H9 (cell line): ENCODE results near the gene PHKA2. TPM values are rescaled to one million over a fixed set of nuclear protein-coding genes. Genes with fewer than 3 reads are reported as not detected.

Experiments used
- DNase-seq: peaks from one replicate; pipeline ENCODE4 v3.0.0-alpha.2; 2017
- H2AFZ ChIP-seq: one replicate; pipeline ENCODE4 v1.6.1; 2013; ENCODE audit warnings: mild to moderate bottlenecking, low read length, control low read depth, moderate library complexity
- H2AK5ac ChIP-seq: 2 replicates; pipeline ENCODE4 v1.6.1; 2013; ENCODE audit warnings: low read length, control low read depth, mixed read lengths; ENCODE audit not compliant: insufficient read length
- H2BK120ac ChIP-seq: one replicate; pipeline ENCODE4 v1.6.1; 2013; ENCODE audit warnings: low read depth, mild to moderate bottlenecking, low read length, control low read depth, inconsistent platforms; ENCODE audit not compliant: poor library complexity, severe bottlenecking
- H2BK12ac ChIP-seq: 2 replicates; pipeline ENCODE4 v1.6.1; 2013; ENCODE audit warnings: low read length, control low read depth, mixed read lengths, low read depth; ENCODE audit not compliant: insufficient read length
- H2BK15ac ChIP-seq: 2 replicates; pipeline ENCODE4 v1.6.1; 2013; ENCODE audit warnings: low read depth, low read length, control low read depth
- H2BK20ac ChIP-seq: one replicate; pipeline ENCODE4 v1.6.1; 2013; ENCODE audit warnings: low read depth, mild to moderate bottlenecking, low read length, control low read depth, inconsistent platforms; ENCODE audit not compliant: poor library complexity, severe bottlenecking
- H2BK5ac ChIP-seq: 2 replicates; pipeline ENCODE4 v1.6.1; 2013; ENCODE audit warnings: low read length, control low read depth, mixed read lengths; ENCODE audit not compliant: insufficient read length
- H3K14ac ChIP-seq: 2 replicates; pipeline ENCODE4 v1.6.1; 2013; ENCODE audit warnings: low read length, control low read depth; ENCODE audit not compliant: insufficient read depth
- H3K18ac ChIP-seq: 2 replicates; pipeline ENCODE4 v1.6.1; 2013; ENCODE audit warnings: low read depth, mild to moderate bottlenecking, mixed read lengths, low read length, control low read depth; ENCODE audit not compliant: insufficient read length
- H3K23ac ChIP-seq: 2 replicates; pipeline ENCODE4 v1.6.1; 2013; ENCODE audit warnings: low read length, control low read depth, mixed read lengths, low read depth; ENCODE audit not compliant: insufficient read length
- H3K23me2 ChIP-seq: 2 replicates; pipeline ENCODE4 v1.6.1; 2013; ENCODE audit warnings: low read depth, mild to moderate bottlenecking, mixed read lengths, low read length, control low read depth; ENCODE audit not compliant: insufficient read length, poor library complexity, severe bottlenecking
- H3K27ac ChIP-seq: 2 replicates; pipeline ENCODE4 v1.5.1; 2013; ENCODE audit warnings: low read length, control low read depth, mixed read lengths, low read depth; ENCODE audit not compliant: insufficient read length
- H3K27me3 ChIP-seq: 2 replicates; pipeline ENCODE4 v1.6.1; 2013; ENCODE audit warnings: low read length, control low read depth, inconsistent platforms; ENCODE audit not compliant: insufficient read depth
- H3K4ac ChIP-seq: 2 replicates; pipeline ENCODE4 v1.6.1; 2013; ENCODE audit warnings: low read depth, mild to moderate bottlenecking, control low read depth, inconsistent platforms, low read length, moderate library complexity
- H3K4me1 ChIP-seq: 2 replicates; pipeline ENCODE4 v1.6.1; 2013; ENCODE audit warnings: low read length, control low read depth, inconsistent platforms; ENCODE audit not compliant: insufficient read depth
- H3K4me2 ChIP-seq: 2 replicates; pipeline ENCODE4 v1.6.1; 2013; ENCODE audit warnings: low read length, control low read depth, mixed read lengths; ENCODE audit not compliant: insufficient read length, insufficient read depth
- H3K56ac ChIP-seq: 2 replicates; pipeline ENCODE4 v1.6.1; 2013; ENCODE audit warnings: low read depth, mild to moderate bottlenecking, mixed read lengths, low read length, control low read depth; ENCODE audit not compliant: insufficient read length
- H3K79me1 ChIP-seq: 2 replicates; pipeline ENCODE4 v1.6.1; 2013; ENCODE audit warnings: low read depth, mild to moderate bottlenecking, moderate library complexity, low read length, control low read depth, inconsistent platforms; ENCODE audit not compliant: insufficient read depth, poor library complexity, severe bottlenecking
- H3K79me2 ChIP-seq: 2 replicates; pipeline ENCODE4 v1.6.1; 2013; ENCODE audit warnings: low read length, control low read depth, inconsistent platforms; ENCODE audit not compliant: insufficient read depth
- H3K9ac ChIP-seq: 2 replicates; pipeline ENCODE4 v1.6.1; 2013; ENCODE audit warnings: low read length, control low read depth, mixed read lengths; ENCODE audit not compliant: insufficient read length; ENCODE audit errors: extremely low read depth
- H3K9me3 ChIP-seq: one replicate; pipeline ENCODE4 v1.6.1; 2013; ENCODE audit warnings: low read depth, low read length, inconsistent platforms; ENCODE audit not compliant: control insufficient read depth
- H3T11ph ChIP-seq: one replicate; pipeline ENCODE4 v1.6.1; 2013; ENCODE audit warnings: mild to moderate bottlenecking, low read length, control low read depth, inconsistent platforms
- H4K20me1 ChIP-seq: one replicate; pipeline ENCODE4 v1.6.1; 2013; ENCODE audit not compliant: control insufficient read depth, insufficient read length, insufficient read depth
- H4K5ac ChIP-seq: 2 replicates; pipeline ENCODE4 v1.6.1; 2013; ENCODE audit warnings: low read depth, mild to moderate bottlenecking, mixed read lengths, low read length, control low read depth; ENCODE audit not compliant: insufficient read length
- H4K8ac ChIP-seq: replicated peaks from 2 replicates; pipeline ENCODE4 v1.6.1; 2013; ENCODE audit warnings: low read length, control low read depth, mixed read lengths, low read depth; ENCODE audit not compliant: insufficient read length
- H4K91ac ChIP-seq: 2 replicates; pipeline ENCODE4 v1.6.1; 2013; ENCODE audit warnings: low read depth, mild to moderate bottlenecking, moderate library complexity, mixed read lengths, low read length, control low read depth; ENCODE audit not compliant: insufficient read length
- H3K27ac Mint-ChIP-seq, 3 experiments: 2 replicates in 2 of 3; 3 replicates in 1 of 3; pipeline ENCODE4 v1.8.0; 2020 to 2021; ENCODE audit warnings: mixed read lengths in 3 of 3, mild to moderate bottlenecking in 1 of 3, moderate library complexity in 1 of 3
- H3K27me3 Mint-ChIP-seq: 2 replicates; pipeline ENCODE4 v1.8.0; 2021; ENCODE audit warnings: low read depth, mild to moderate bottlenecking, moderate library complexity, mixed read lengths
- H3K36me3 Mint-ChIP-seq, 3 experiments: 2 replicates in 2 of 3; 3 replicates in 1 of 3; pipeline ENCODE4 v1.8.0; 2020 to 2021; ENCODE audit warnings: low read depth in 3 of 3, mixed read lengths in 3 of 3; ENCODE audit not compliant: insufficient read depth in 1 of 3
- H3K4me1 Mint-ChIP-seq, 2 experiments: 2 replicates each; pipeline ENCODE4 v1.8.0; 2020; ENCODE audit warnings: mixed read lengths in 2 of 2
- H3K4me3 Mint-ChIP-seq, 2 experiments: 2 replicates in 1 of 2; 3 replicates in 1 of 2; pipeline ENCODE4 v1.8.0; 2020 to 2021; ENCODE audit warnings: mild to moderate bottlenecking in 2 of 2, mixed read lengths in 2 of 2, moderate library complexity in 1 of 2
- H3K9me3 Mint-ChIP-seq, 2 experiments: 2 replicates in 1 of 2; 3 replicates in 1 of 2; pipeline ENCODE4 v1.8.0; 2020; ENCODE audit warnings: mild to moderate bottlenecking in 2 of 2, mixed read lengths in 2 of 2, moderate library complexity in 1 of 2
- CTCF ChIP-seq: fragments of 200-600 bp; sonication (generic); conservative IDR thresholded peaks from 3 replicates; pipeline ENCODE4 v1.8.0; 2021; ENCODE audit warnings: antibody characterized with exemption, mild to moderate bottlenecking
- WGBS: extraction: QIAGEN DNeasy Blood & Tissue Kit; methylation state at CpG from one replicate; pipeline ENCODE4 v1.1.7; 2013; ENCODE audit warnings: missing lambda C conversion rate, low lambda C conversion rate, mixed read lengths; ENCODE audit not compliant: insufficient read length; ENCODE audit errors: extremely low coverage; 5-methylcytosine and 5-hydroxymethylcytosine counted together
- total RNA-seq: library from RNA; stranded (reverse); gene quantifications from 2 replicates; pipeline ENCODE4 v1.2.1, GENCODE V29; 2021

Gene PHKA2
- total RNA-seq, 1 experiment from 2014 or later: 24.2 TPM

GRCh38 chrX:19028560-19028959 is 44.6 kb upstream of the PHKA2 start:
- Histone ChIP-seq H3K56ac (no peak overlapping the region), H2BK12ac (no peak overlapping the region), H2BK20ac (no peak overlapping the region), H4K91ac (no peak overlapping the region), H3K4me1 (no peaks in the 10 kb centered on the region), H3K4ac (no peak overlapping the region), H2BK120ac (no peak overlapping the region), H3T11ph (no peak overlapping the region), H3K27me3 (no peaks in the 10 kb centered on the region), H2AK5ac (no peak overlapping the region), H3K4me2 (no peak overlapping the region), H3K79me2 (no peaks in the 10 kb centered on the region), H4K5ac (no peak overlapping the region), H3K27ac (no peak overlapping the region), H3K14ac (no peak overlapping the region), H3K23ac (no peak overlapping the region), H3K9me3 (peaks cover 6% of the 10 kb centered on the region), H2BK15ac (no peak overlapping the region), H3K9ac (no peak overlapping the region), H3K18ac (no peak overlapping the region), H3K23me2 (no peaks in the 10 kb centered on the region), H2BK5ac (no peak overlapping the region), H4K8ac (no peak overlapping the region), H2AFZ (no peak overlapping the region), H4K20me1 (no peaks in the 10 kb centered on the region), H3K79me1 (no peaks in the 10 kb centered on the region)
- Mint-ChIP-seq H3K4me1 (no peaks in the 10 kb centered on the region), H3K27ac (no peak overlapping the region), H3K9me3 (peaks cover 50 to 57% of the 10 kb centered on the region in 2 experiments), H3K36me3 (peaks cover 0 to 4% (median 0%) of the 10 kb centered on the region in 3 experiments; a peak in 3 of 7 replicates), H3K27me3 (no peaks in the 10 kb centered on the region), H3K4me3 (no peak overlapping the region)
- WGBS: no CpG with 5 or more reads among the region's 6 CpGs
- no peak for TF ChIP-seq CTCF
- DNase-seq: no peak
